Stomach (tissue), 9 donors: ENCODE data around the gene SETD1B. TPM values are rescaled to one million over a fixed set of nuclear protein-coding genes. Genes with fewer than 3 reads are reported as not detected.

ENCODE experiments used
- DNase-seq, 2 donors: peaks; one replicate each; pipeline versions ENCODE4 v3.0.0 to v3.0.0-alpha.2; 2013 to 2019
- H3K27ac ChIP-seq, 5 donors: fragments of 200-600 bp in 4 of 5; sonication (generic) in 4 of 5; one replicate each; pipeline ENCODE4 v1.5.1; 2013 to 2019; ENCODE audit warnings: mild to moderate bottlenecking in 1 of 5, moderate library complexity in 1 of 5
- H3K27me3 ChIP-seq, 3 donors: fragments of 200-600 bp; sonication (generic); one replicate each; pipeline ENCODE4 v1.5.1; 2017 to 2019; ENCODE audit warnings: mixed run types in 1 of 3
- H3K36me3 ChIP-seq, 4 donors: fragments of 200-600 bp; sonication (generic); 1 replicate in 3 of 4; 2 replicates in 1 of 4; pipeline ENCODE4 v1.5.1; 2016 to 2019
- H3K4me1 ChIP-seq, 4 donors: fragments of 200-600 bp; sonication (generic); one replicate each; pipeline ENCODE4 v1.5.1; 2016 to 2019
- H3K4me3 ChIP-seq, 4 donors: fragments of 200-600 bp; sonication (generic) in 3 of 4; one replicate each; pipeline ENCODE4 v1.5.1; 2016 to 2019; ENCODE audit warnings: mild to moderate bottlenecking in 1 of 4
- H3K9me3 ChIP-seq, 4 donors: fragments of 200-600 bp; sonication (generic); one replicate each; pipeline ENCODE4 v1.5.1; 2016 to 2019
- EP300 ChIP-seq: sonication (generic); formaldehyde crosslinking; IDR thresholded peaks from one replicate; pipeline ENCODE4 v1.6.1; 2017; ENCODE audit warnings: antibody characterized with exemption
- POLR2A ChIP-seq, 4 donors: fragments of 450-650 bp; IDR thresholded peaks; one replicate each; pipeline ENCODE4 v1.6.1; 2016; ENCODE audit warnings: antibody characterized with exemption in 4 of 4, control low read depth in 2 of 4, mild to moderate bottlenecking in 1 of 4, moderate library complexity in 1 of 4
- POLR2AphosphoS5 ChIP-seq, 3 donors: sonication (generic); formaldehyde crosslinking; IDR thresholded peaks; one replicate each; pipeline ENCODE4 v1.6.1; 2016; ENCODE audit warnings: antibody characterized with exemption in 3 of 3
- WGBS, 5 donors: extraction: QIAGEN DNeasy Blood & Tissue Kit in 3 of 5; methylation state at CpG; one replicate each; pipeline versions ENCODE4 v1.1.5 to v1.1.7; 2013 to 2018; 5-methylcytosine and 5-hydroxymethylcytosine counted together
- intact Hi-C: fragments of 100-400 bp; cut with DNase I; formaldehyde crosslinking; loops from one replicate; pipeline ENCODE4 v1.15.1; 2023; ENCODE audit warnings: low total_unique reads
- polyA plus RNA-seq, 3 donors: library from polyadenylated mRNA; stranded (reverse); fragments of 200-250 nt; gene quantifications; one replicate each; pipeline ENCODE4 v1.2.3, GENCODE V29; 2013
- total RNA-seq, 5 donors: library from RNA; depleted of rRNA; stranded (reverse); fragments of >200 nt; gene quantifications; one replicate each; pipeline versions ENCODE4 v1.1.0 to v1.2.3, GENCODE V29; 2014 to 2016
- TF ChIP-seq, protein P1 (sequence below), 7 experiments: fragments of 450-650 bp in 4 of 7; fragments of 200-600 bp in 3 of 7; sonication (generic) in 3 of 7; IDR thresholded peaks; one replicate each; pipeline ENCODE4 v1.5.1; 2016 to 2019; ENCODE audit warnings: antibody characterized with exemption in 7 of 7, control low read depth in 2 of 7, mild to moderate bottlenecking in 1 of 7
- donor health status: healthy with polysubstance abuse.
- donor health status: Bipolar disorder and iron deficiency.
- donor health status: healthy.

SETD1B gene
- total and polyA plus RNA-seq, 8 donors, result 3.2 to 27.5 (median 8.2) TPM

GRCh38 chr12:121762269-121762668 is 41.5 kb upstream of the SETD1B start:
- peaks cover 0 to 29% (median 11%) of the 10 kb centered on the region in 4 donors for H3K4me1 ChIP-seq
- peak overlapping the region in 1 of 5 donors; percentile 56 for H3K27ac ChIP-seq
- no peaks in the 10 kb centered on the region for H3K27me3 ChIP-seq
- no peak for DNase-seq
- H3K4me3 ChIP-seq, result no peak overlapping the region
- TF ChIP-seq EP300, result no peak
- TF ChIP-seq, protein P1, sequence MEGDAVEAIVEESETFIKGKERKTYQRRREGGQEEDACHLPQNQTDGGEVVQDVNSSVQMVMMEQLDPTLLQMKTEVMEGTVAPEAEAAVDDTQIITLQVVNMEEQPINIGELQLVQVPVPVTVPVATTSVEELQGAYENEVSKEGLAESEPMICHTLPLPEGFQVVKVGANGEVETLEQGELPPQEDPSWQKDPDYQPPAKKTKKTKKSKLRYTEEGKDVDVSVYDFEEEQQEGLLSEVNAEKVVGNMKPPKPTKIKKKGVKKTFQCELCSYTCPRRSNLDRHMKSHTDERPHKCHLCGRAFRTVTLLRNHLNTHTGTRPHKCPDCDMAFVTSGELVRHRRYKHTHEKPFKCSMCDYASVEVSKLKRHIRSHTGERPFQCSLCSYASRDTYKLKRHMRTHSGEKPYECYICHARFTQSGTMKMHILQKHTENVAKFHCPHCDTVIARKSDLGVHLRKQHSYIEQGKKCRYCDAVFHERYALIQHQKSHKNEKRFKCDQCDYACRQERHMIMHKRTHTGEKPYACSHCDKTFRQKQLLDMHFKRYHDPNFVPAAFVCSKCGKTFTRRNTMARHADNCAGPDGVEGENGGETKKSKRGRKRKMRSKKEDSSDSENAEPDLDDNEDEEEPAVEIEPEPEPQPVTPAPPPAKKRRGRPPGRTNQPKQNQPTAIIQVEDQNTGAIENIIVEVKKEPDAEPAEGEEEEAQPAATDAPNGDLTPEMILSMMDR (IDR thresholded peaks at IDR 0.05), result no peak
- no peak for TF ChIP-seq POLR2AphosphoS5 (IDR thresholded peaks at IDR 0.05)
- TF ChIP-seq POLR2A (IDR thresholded peaks at IDR 0.05), result no peak
- intact Hi-C loops, result no loop called here
- peaks cover 0 to 22% (median 8%) of the 10 kb centered on the region in 4 donors for H3K36me3 ChIP-seq
- no peaks in the 10 kb centered on the region for H3K9me3 ChIP-seq
- 56 to 77% (median 73%) methylated on average over 6 of the region's 6 CpGs for WGBS, 5 donors

DNA sequence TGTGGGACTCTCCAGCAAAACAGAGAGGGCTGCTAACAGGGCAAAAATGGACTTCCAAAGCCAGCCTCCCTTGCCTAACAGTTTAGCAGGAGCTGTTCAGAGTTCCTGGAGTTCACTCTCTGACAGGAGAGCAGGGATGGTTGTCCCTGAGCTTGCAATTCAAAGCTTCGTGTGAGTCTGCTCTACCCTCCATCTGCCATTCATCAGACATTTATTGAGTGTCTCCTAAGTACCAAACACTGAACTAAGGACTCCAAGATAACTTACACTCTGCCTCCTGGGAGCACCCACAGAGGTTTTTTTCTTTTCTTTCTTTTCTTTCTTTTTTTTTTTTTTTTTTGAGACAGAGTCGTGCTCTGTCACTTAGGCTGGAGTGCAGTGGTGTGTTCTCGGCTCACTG is 39.0 kb upstream of the SETD1B start:
- Histone ChIP-seq H3K9me3 (no peaks in the 10 kb centered on the region), H3K27ac (no peak overlapping the region), H3K27me3 (no peaks in the 10 kb centered on the region), H3K36me3 (peaks cover 0 to 15% (median 0%) of the 10 kb centered on the region in 4 donors), H3K4me1 (peaks cover 0 to 48% (median 19%) of the 10 kb centered on the region in 4 donors), H3K4me3 (no peak overlapping the region)
- intact Hi-C loops, result no loop called here
- no peak for DNase-seq
- 87 to 100% (median 93%) methylated on average over 3 of the region's 3 CpGs for WGBS, 5 donors
- TF ChIP-seq EP300, result no peak
- no peak for TF ChIP-seq POLR2AphosphoS5 (IDR thresholded peaks at IDR 0.05)
- no peak for TF ChIP-seq POLR2A (IDR thresholded peaks at IDR 0.05)
- TF ChIP-seq, protein P1 (IDR thresholded peaks at IDR 0.05), result no peak

- Histone ChIP-seq H3K36me3 (peaks cover 0 to 15% (median 0%) of the 10 kb centered on the region in 4 donors), H3K9me3 (no peaks in the 10 kb centered on the region), H3K4me3 (no peak overlapping the region), H3K27ac (peak overlapping the region in 2 of 5 donors; percentile 34 to 75), H3K27me3 (no peaks in the 10 kb centered on the region), H3K4me1 (peaks cover 0 to 48% (median 19%) of the 10 kb centered on the region in 4 donors)
- TF ChIP-seq, protein P1 (IDR thresholded peaks at IDR 0.05), result no peak
- TF ChIP-seq POLR2AphosphoS5 (IDR thresholded peaks at IDR 0.05), result no peak
- no peak for TF ChIP-seq EP300
- TF ChIP-seq POLR2A (IDR thresholded peaks at IDR 0.05), result no peak
- WGBS, 5 donors, result 68 to 92% (median 81%) methylated on average over 5 of the region's 5 CpGs
- DNase-seq, result peak in 1 of 2 donors; percentile 57
- intact Hi-C loops, result no loop called here
Observed at GRCh38 chr12:121765573-121765972, 38.2 kb upstream of the SETD1B start.

DNA sequence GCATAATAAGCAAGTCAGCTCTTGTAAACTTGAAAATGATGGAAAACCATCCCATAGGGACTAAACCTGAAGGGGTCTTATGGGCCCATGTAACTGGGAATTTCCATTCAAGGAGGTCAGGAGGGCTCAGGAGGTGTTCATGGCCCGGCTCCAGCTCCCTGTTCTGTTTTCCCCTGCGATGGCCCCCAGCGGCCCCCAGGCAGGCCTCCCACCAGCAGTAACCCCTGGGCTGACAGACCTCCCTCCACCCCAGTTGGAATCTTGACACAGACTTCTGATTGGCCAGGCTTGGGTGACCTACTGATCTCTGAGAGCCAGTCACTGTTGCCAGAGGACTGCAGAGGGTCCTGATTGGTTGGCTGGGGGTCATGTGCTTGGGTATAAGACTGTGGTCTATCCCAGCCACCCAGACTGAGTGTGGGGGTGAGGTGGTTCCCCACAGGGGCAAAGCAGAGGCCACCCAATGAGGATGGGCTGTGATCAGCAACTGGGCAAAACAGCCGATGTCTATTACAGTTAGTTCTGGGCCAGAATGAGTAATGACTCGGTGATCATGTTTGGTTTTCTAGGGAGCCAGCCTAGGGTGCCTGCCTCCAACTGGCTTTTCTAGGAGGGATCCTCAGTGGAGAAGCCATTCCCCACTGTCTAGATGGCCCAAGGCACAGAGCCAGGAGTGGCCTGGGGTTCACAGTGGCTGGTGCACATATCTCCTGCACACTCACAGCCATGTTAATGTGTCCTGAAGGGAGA is 37.3 kb upstream of the SETD1B start:
- intact Hi-C loops, result no loop called here

More for the DNA sequence above, 37.3 kb upstream of the SETD1B start:
- H3K4me1 ChIP-seq, result peaks cover 0 to 48% (median 21%) of the 10 kb centered on the region in 4 donors
- peak overlapping the region in 2 of 5 donors; percentile 34 to 75 for H3K27ac ChIP-seq
- no peaks in the 10 kb centered on the region for H3K27me3 ChIP-seq
- no peak for TF ChIP-seq EP300
- peaks cover 0 to 15% (median 0%) of the 10 kb centered on the region in 4 donors for H3K36me3 ChIP-seq
- DNase-seq, result no peak
- 87 to 95% (median 93%) methylated on average over 4 to 5 of the region's 5 CpGs for whole genome bisulfite sequencing, 5 donors
- H3K9me3 ChIP-seq, result no peaks in the 10 kb centered on the region
- H3K4me3 ChIP-seq, result no peak overlapping the region
